ENCODE results near the gene ARID5A.

DNA sequence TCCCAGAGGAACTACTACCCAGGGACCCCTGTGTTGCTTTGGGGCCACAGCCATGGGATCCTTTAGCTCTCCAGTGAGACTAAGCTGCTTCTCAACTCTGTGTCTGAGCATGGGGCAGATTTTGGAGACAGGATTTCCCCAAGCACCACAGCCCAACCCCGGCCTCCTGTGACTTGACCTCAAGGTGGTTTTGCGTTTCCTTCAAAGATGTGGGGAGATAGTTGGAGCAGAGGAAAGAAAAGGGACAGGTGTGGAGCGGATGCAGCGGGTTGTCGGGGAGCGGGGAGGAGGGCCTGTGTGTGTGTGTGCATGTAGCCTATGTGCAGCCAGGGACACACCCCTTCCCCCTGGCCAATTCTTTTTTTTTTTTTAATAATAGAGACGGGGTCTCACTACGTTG lies 10.2 kb downstream of the ARID5A start:
- TF ChIP-seq ZZZ3 (IDR thresholded peaks at IDR 0.05; ENCODE audit: control insufficient read depth, insufficient read length, low read depth) (no peak), BRCA1 (IDR thresholded peaks at IDR 0.05; ENCODE audit: low read depth, low read length) (no peak), BHLHE40 (IDR thresholded peaks at IDR 0.05; ENCODE audit: borderline replicate concordance in 1 of 2, low read depth in 2 of 2, low read length in 1 of 2) (no peak), CREB1 (IDR thresholded peaks at IDR 0.05; ENCODE audit: low read depth) (no peak), HCFC1 (IDR thresholded peaks at IDR 0.05; ENCODE audit: low read length) (no peak), EZH2 (IDR thresholded peaks at IDR 0.05; ENCODE audit: borderline replicate concordance, control insufficient read depth, low read depth, low read length) (no peak), ETV6 (conservative IDR thresholded peaks at IDR 0.05 in 1 of 2, IDR thresholded peaks at IDR 0.05 in 1 of 2; ENCODE audit: borderline replicate concordance in 1 of 2, low read depth in 1 of 2) (no peak)
- TF ChIP-seq, protein P1, sequence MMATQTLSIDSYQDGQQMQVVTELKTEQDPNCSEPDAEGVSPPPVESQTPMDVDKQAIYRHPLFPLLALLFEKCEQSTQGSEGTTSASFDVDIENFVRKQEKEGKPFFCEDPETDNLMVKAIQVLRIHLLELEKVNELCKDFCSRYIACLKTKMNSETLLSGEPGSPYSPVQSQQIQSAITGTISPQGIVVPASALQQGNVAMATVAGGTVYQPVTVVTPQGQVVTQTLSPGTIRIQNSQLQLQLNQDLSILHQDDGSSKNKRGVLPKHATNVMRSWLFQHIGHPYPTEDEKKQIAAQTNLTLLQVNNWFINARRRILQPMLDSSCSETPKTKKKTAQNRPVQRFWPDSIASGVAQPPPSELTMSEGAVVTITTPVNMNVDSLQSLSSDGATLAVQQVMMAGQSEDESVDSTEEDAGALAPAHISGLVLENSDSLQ (IDR thresholded peaks at IDR 0.05): no peak
- TF ChIP-seq, protein P2, sequence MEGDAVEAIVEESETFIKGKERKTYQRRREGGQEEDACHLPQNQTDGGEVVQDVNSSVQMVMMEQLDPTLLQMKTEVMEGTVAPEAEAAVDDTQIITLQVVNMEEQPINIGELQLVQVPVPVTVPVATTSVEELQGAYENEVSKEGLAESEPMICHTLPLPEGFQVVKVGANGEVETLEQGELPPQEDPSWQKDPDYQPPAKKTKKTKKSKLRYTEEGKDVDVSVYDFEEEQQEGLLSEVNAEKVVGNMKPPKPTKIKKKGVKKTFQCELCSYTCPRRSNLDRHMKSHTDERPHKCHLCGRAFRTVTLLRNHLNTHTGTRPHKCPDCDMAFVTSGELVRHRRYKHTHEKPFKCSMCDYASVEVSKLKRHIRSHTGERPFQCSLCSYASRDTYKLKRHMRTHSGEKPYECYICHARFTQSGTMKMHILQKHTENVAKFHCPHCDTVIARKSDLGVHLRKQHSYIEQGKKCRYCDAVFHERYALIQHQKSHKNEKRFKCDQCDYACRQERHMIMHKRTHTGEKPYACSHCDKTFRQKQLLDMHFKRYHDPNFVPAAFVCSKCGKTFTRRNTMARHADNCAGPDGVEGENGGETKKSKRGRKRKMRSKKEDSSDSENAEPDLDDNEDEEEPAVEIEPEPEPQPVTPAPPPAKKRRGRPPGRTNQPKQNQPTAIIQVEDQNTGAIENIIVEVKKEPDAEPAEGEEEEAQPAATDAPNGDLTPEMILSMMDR (IDR thresholded peaks at IDR 0.05 in 2 of 3, conservative IDR thresholded peaks at IDR 0.05 in 1 of 3; ENCODE audit: control insufficient read depth in 2 of 3, extremely low read depth in 1 of 3, insufficient read depth in 1 of 3, low read depth in 3 of 3, low read length in 3 of 3): no peak

Measured in GM12878 (cell line).